Endodermal cell (in vitro differentiated cells): ENCODE measurements around the gene UPP2. TPM values are rescaled to one million over a fixed set of nuclear protein-coding genes. Genes with fewer than 3 reads are reported as not detected.

Experiments used
- DNase-seq: peaks from one replicate; pipeline ENCODE4 v3.0.0-alpha.2; 2017
- H3K27ac ChIP-seq: 2 replicates; pipeline ENCODE4 v1.5.1; 2013; ENCODE audit warnings: mild to moderate bottlenecking, low read depth, low read length, moderate library complexity
- H3K27me3 ChIP-seq: 2 replicates; pipeline ENCODE4 v1.6.1; 2013; ENCODE audit warnings: mild to moderate bottlenecking, low read length, moderate library complexity; ENCODE audit not compliant: insufficient read depth, control insufficient read depth, poor library complexity, severe bottlenecking
- H3K36me3 ChIP-seq: 2 replicates; pipeline ENCODE4 v1.7.0; 2013; ENCODE audit warnings: mild to moderate bottlenecking, low read length, moderate library complexity; ENCODE audit not compliant: control insufficient read depth, insufficient read depth
- H3K4me1 ChIP-seq: one replicate; pipeline ENCODE4 v1.7.0; 2013; ENCODE audit warnings: low read length; ENCODE audit not compliant: control insufficient read depth, insufficient read depth
- H3K4me3 ChIP-seq: 2 replicates; pipeline ENCODE4 v1.5.1; 2013; ENCODE audit warnings: mild to moderate bottlenecking, low read length, moderate library complexity
- H3K9ac ChIP-seq: 2 replicates; pipeline ENCODE4 v1.6.1; 2013; ENCODE audit warnings: mild to moderate bottlenecking, low read length, moderate library complexity; ENCODE audit not compliant: poor library complexity, severe bottlenecking; ENCODE audit errors: extremely low read depth
- H3K9me3 ChIP-seq: 2 replicates; pipeline ENCODE4 v1.6.1; 2013; ENCODE audit warnings: mild to moderate bottlenecking, low read length, moderate library complexity; ENCODE audit not compliant: control insufficient read depth
- H3K27ac Mint-ChIP-seq: 2 replicates; pipeline ENCODE4 v1.8.0; 2020; ENCODE audit warnings: mixed read lengths
- H3K27me3 Mint-ChIP-seq: 2 replicates; pipeline ENCODE4 v1.8.0; 2021; ENCODE audit warnings: mild to moderate bottlenecking, mixed read lengths; ENCODE audit not compliant: insufficient read depth
- H3K36me3 Mint-ChIP-seq: 2 replicates; pipeline ENCODE4 v1.8.0; 2020; ENCODE audit warnings: low read depth, mixed read lengths
- H3K4me1 Mint-ChIP-seq: 2 replicates; pipeline ENCODE4 v1.8.0; 2020; ENCODE audit warnings: mixed read lengths
- H3K4me3 Mint-ChIP-seq: 2 replicates; pipeline ENCODE4 v1.8.0; 2020; ENCODE audit warnings: mild to moderate bottlenecking, moderate library complexity, mixed read lengths
- H3K9me3 Mint-ChIP-seq: 2 replicates; pipeline ENCODE4 v1.8.0; 2020; ENCODE audit warnings: mild to moderate bottlenecking, mixed read lengths
- CTCF ChIP-seq: fragments of 200-600 bp; sonication (generic); conservative IDR thresholded peaks from 2 replicates; pipeline ENCODE4 v1.5.0; 2021; ENCODE audit warnings: antibody characterized with exemption, mild to moderate bottlenecking
- WGBS, 2 experiments: methylation state at CpG; one replicate each; pipeline versions ENCODE4 v1.1.5 to v1.1.7; 2013; ENCODE audit warnings: missing lambda C conversion rate in 2 of 2, mixed read lengths in 1 of 2; ENCODE audit not compliant: insufficient coverage in 1 of 2, insufficient read length in 1 of 2; 5-methylcytosine and 5-hydroxymethylcytosine counted together
- total RNA-seq, 2 donors: library from RNA; stranded (reverse); fragmentation: NEBNext Ultra II Directional in 1 of 2; extraction: Animal tissue kit (Norgen Biotek cat#: 25700) in 1 of 2; gene quantifications; 2 replicates in 1 of 2; 3 replicates in 1 of 2; pipeline ENCODE4 v1.2.1, GENCODE V29; 2021

UPP2 gene
- total RNA-seq, 2 donors from 2014 or later, result not detected

GRCh38 chr2:158184001-158184400 lies 82.3 kb downstream of the UPP2 start:
- Mint-ChIP-seq H3K4me3 (no peak overlapping the region), H3K27me3 (no peaks in the 10 kb centered on the region), H3K4me1 (peaks cover 3% of the 10 kb centered on the region), H3K27ac (no peak overlapping the region), H3K36me3 (no peaks in the 10 kb centered on the region), H3K9me3 (no peaks in the 10 kb centered on the region)
- Histone ChIP-seq H3K27ac (no peak overlapping the region), H3K36me3 (no peaks in the 10 kb centered on the region), H3K4me1 (no peaks in the 10 kb centered on the region), H3K9me3 (no peaks in the 10 kb centered on the region), H3K27me3 (no peaks in the 10 kb centered on the region), H3K4me3 (no peak overlapping the region), H3K9ac (no peak overlapping the region)
- WGBS, 2 experiments, result 40 to 64% methylated on average over 1 of the region's 1 CpG
- no peak for DNase-seq
- TF ChIP-seq CTCF, result no peak

- Mint-ChIP-seq H3K9me3 (no peaks in the 10 kb centered on the region), H3K27me3 (no peaks in the 10 kb centered on the region), H3K4me1 (peaks cover 3% of the 10 kb centered on the region), H3K36me3 (no peaks in the 10 kb centered on the region), H3K27ac (no peak overlapping the region), H3K4me3 (no peak overlapping the region)
- Histone ChIP-seq H3K9me3 (no peaks in the 10 kb centered on the region), H3K27ac (no peak overlapping the region), H3K36me3 (no peaks in the 10 kb centered on the region), H3K27me3 (no peaks in the 10 kb centered on the region), H3K9ac (no peak overlapping the region), H3K4me1 (no peaks in the 10 kb centered on the region), H3K4me3 (no peak overlapping the region)
- 89 to 100% methylated on average over 3 of the region's 3 CpGs for WGBS, 2 experiments
- DNase-seq, result no peak
- TF ChIP-seq CTCF, result no peak
Observed at GRCh38 chr2:158184556-158185343, 83.1 kb downstream of the UPP2 start.

Other genes with a start within 250 kb of the UPP2 start
- 10 to 100 TPM; 21.1 to 26.9 TPM for gene ACVR1, start 225.5 kb upstream of the UPP2 start, total RNA-seq